ENCODE data around the gene WBP2. TPM values are rescaled to one million over a fixed set of nuclear protein-coding genes. Genes with fewer than 3 reads are reported as not detected.

Gene WBP2
- total and polyA plus RNA-seq, 2 of the 8 experiments (the other 6 are each of a cell fraction or from before 2014, with no cell fraction given), result 48.2 to 71.2 TPM

DNA sequence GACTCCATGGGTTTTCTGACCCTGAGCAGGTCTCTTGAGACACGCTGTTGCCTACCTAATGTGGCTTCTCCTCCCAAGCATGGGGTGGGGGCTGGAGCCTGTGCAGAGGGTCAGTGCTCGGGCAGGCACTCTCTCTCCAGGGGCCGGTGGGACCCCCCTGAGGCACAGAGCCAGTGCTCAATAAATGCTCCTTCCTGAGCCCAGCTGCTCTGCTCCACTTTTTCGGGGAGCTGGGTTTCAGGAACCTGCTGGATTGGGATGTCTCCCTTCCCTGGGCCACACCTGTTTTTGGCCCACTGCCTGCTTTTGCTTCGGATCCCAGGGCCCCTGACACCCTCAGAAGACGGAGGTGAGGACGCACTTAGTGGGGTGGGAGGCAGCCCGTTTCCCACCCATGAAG, 42.9 kb upstream of the WBP2 start:
- Histone ChIP-seq H2BK5ac (ENCODE audit: low read depth, low read length) (no peak overlapping the region), H4K5ac (ENCODE audit: insufficient read length, low read depth, low read length) (no peak overlapping the region), H3K27me3 (replicated peaks in 1 of 4; ENCODE audit: control insufficient read depth in 3 of 4, extremely low read depth in 1 of 4, insufficient read depth in 3 of 4, low read length in 3 of 4) (no peaks in the 10 kb centered on the region), H3K4me1 (replicated peaks in 1 of 4; ENCODE audit: control insufficient read depth in 3 of 4, insufficient read depth in 4 of 4, low read length in 3 of 4) (peaks cover 4 to 25% (median 13%) of the 10 kb centered on the region in 4 experiments), H3K23ac (ENCODE audit: insufficient read length) (no peak overlapping the region), H2AK5ac (ENCODE audit: low read depth, low read length) (no peak overlapping the region), H3K4me3 (ENCODE audit: extremely low read depth in 1 of 4, insufficient read depth in 2 of 4, low read depth in 3 of 4, low read length in 4 of 4) (no peak overlapping the region), H3K56ac (replicated peaks; ENCODE audit: insufficient read length, low read depth, low read length) (no peak overlapping the region), H4K20me1 (replicated peaks in 1 of 2; ENCODE audit: control insufficient read depth in 1 of 2, insufficient read depth in 2 of 2, low read length in 2 of 2) (peaks cover 2 to 7% of the 10 kb centered on the region in 2 experiments), H3K27ac (ENCODE audit: low read depth, low read length) (no peak overlapping the region), H3K36me3 (ENCODE audit: control insufficient read depth in 2 of 4, insufficient read depth in 4 of 4, low read length in 3 of 4) (peaks cover 5 to 35% (median 23%) of the 10 kb centered on the region in 4 experiments; a peak in 7 of 8 replicates), H4K8ac (ENCODE audit: extremely low read depth, insufficient read depth, low read length) (no peak overlapping the region), H3K9ac (replicated peaks in 1 of 4; ENCODE audit: extremely low read depth in 1 of 4, low read depth in 3 of 4, low read length in 3 of 4) (no peak overlapping the region), H3K14ac (ENCODE audit: insufficient read length) (no peak overlapping the region), H3K79me1 (ENCODE audit: low read depth, low read length) (peaks cover 3% of the 10 kb centered on the region; the same call in 1 of the 2 replicates), H2BK15ac (ENCODE audit: low read length) (no peak overlapping the region), H3K18ac (ENCODE audit: extremely low read depth, low read length) (no peak overlapping the region), H3K9me3 (ENCODE audit: insufficient read depth in 2 of 2, low read depth in 1 of 2, low read length in 1 of 2) (no peaks in the 10 kb centered on the region), H3K23me2 (ENCODE audit: low read depth, low read length) (peaks cover 8% of the 10 kb centered on the region), H2AFZ (ENCODE audit: low read length) (no peak overlapping the region), H2BK20ac (ENCODE audit: low read length) (no peak overlapping the region), H3K79me2 (ENCODE audit: control insufficient read depth in 1 of 2, insufficient read depth in 2 of 2, low read length in 2 of 2) (peaks cover 0 to 18% of the 10 kb centered on the region in 2 experiments; a peak in 1 of 4 replicates), H3K4ac (replicated peaks; ENCODE audit: insufficient read length, low read depth, low read length) (no peak overlapping the region), H4K91ac (replicated peaks; ENCODE audit: insufficient read length, low read length) (no peak overlapping the region), H2BK12ac (ENCODE audit: low read depth, low read length) (no peak overlapping the region), H3K4me2 (ENCODE audit: insufficient read depth in 1 of 2, low read depth in 2 of 2, low read length in 2 of 2) (peak overlapping the region in 1 of 2 experiments; percentile 56; a peak in 1 of 4 replicates), H2BK120ac (replicated peaks; ENCODE audit: low read depth, low read length) (no peak overlapping the region)
- ChIA-PET POLR2A (ENCODE audit: partially characterized antibody) (interaction anchor here (1.1 to 12.1 kb wide), 11 partner anchors 7 to 118 kb away, joined by 3 to 143 read pairs (median 16); partner anchors contain the start of genes MRPL38, TRIM47, UNK and WBP2), CTCF (ENCODE audit: partially characterized antibody) (interaction anchor here (1.0 to 51.3 kb wide), 10 partner anchors 9 to 111 kb away, joined by 3 to 885 read pairs (median 4); partner anchors contain the start of gene CDK3)
- FAIRE-seq (no peak), DNase-seq (ENCODE audit: low read depth in 1 of 2, low spot score in 2 of 2) (no peak)
- TF ChIP-seq SUZ12 (IDR thresholded peaks at IDR 0.05; ENCODE audit: low read length) (no peak), SP1 (IDR thresholded peaks at IDR 0.05; ENCODE audit: low read depth, low read length) (no peak), FOSL1 (IDR thresholded peaks at IDR 0.05; ENCODE audit: insufficient read depth, low read depth, low read length) (no peak), NANOG (IDR thresholded peaks at IDR 0.05; ENCODE audit: insufficient read depth, low read depth, low read length, poor library complexity, severe bottlenecking) (no peak), EGR1 (IDR thresholded peaks at IDR 0.05; ENCODE audit: borderline replicate concordance, low read depth, low read length) (no peak), HDAC6 (IDR thresholded peaks at IDR 0.05; ENCODE audit: low read depth, low read length) (no peak)
- TF ChIP-seq, protein P1, sequence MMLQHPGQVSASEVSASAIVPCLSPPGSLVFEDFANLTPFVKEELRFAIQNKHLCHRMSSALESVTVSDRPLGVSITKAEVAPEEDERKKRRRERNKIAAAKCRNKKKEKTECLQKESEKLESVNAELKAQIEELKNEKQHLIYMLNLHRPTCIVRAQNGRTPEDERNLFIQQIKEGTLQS (IDR thresholded peaks at IDR 0.05; ENCODE audit: insufficient read depth, low read depth, low read length), result no peak
- WGBS, 2 experiments (ENCODE audit: extremely low coverage in 1 of 2, insufficient coverage in 1 of 2, insufficient read length in 1 of 2, insufficient replicate concordance in 2 of 2, low coverage in 1 of 2, low lambda C conversion rate in 2 of 2, missing lambda C conversion rate in 1 of 2), result 92% methylated on average over 8 of the region's 8 CpGs; no CpG with 5 or more reads in 1 of the 2 experiments
